SKM-1 treated with dmso at 0.1 percent for 144 hours (cell line): ENCODE results near the gene RPL10A.

ENCODE experiments used
- DNase-seq: peaks from one replicate; lab custom pipeline; 2025; ENCODE audit not compliant: unreplicated experiment; lab: John Stamatoyannopoulos, UW

Gene RPL10A

DNA sequence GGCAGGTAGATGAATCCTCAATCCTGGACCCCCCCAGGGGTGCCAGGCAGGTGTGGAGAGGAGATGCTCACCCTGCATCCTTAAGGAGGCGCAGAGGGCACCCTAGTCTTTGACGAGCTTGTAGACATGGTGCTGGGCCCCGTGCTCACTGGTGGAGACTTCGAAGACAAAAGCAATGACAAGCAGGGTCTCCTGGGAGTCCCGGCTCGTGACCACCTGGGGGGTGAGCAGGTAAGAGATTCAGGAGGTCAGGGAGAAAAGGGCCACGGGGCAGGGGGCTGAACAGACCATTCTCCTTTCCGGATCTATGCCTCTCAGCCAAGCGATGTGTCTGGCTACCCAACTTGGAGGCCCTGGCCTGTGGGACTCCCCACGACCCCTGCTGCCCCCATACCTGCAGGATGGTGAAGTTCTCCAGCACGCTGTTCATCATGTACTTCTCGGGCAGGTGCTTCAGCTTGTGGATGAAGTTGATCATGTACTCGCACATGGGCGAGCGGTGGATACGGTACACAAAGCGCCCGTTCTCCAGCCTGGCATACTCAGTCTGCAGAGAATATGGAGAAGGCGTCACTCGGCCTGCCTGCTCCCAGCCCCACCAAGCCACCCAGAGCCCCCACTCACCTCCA is 6.9 kb downstream of the RPL10A start:
- DNase-seq = no peak

DNA sequence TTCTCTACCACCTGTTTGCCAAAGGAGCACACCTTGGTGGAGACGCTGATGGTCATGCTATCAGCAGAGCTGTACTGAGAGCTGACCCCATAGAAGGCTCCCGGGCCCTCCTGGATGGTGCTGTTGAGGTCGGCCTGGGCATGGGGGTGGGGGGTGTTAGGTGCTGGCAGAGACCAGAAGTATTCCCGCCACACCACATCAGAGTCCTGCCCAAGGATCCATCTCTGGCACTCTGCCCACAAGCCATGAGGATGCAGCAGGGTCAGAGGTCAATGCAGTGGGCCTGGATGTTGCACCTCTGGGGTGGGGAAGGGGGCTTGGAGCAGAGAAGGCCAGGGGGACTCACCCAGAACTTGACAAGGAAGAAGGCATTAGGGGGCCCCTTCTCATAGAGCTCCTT is 7.4 kb downstream of the RPL10A start:
- no peak for DNase-seq

DNA sequence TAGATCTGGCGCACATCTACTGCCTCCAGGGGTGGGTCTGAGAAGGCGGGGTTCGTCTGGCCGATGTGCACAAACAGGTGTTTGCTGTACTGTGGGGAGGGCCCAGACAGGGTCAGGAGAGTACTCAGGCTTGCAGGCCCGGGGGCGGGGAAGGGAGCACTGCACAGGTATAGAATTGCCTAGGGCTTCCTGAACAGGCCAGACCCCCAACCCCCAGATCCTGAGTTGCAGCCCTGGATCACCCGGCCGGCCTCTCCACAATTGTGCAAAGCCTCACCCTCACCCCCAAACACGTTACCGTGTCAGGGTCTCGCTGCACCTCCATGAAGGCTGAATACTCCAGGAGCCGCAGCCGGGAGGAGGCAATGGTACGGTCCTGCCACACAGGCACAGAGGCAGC is 7.8 kb downstream of the RPL10A start:
- DNase-seq = no peak

DNA sequence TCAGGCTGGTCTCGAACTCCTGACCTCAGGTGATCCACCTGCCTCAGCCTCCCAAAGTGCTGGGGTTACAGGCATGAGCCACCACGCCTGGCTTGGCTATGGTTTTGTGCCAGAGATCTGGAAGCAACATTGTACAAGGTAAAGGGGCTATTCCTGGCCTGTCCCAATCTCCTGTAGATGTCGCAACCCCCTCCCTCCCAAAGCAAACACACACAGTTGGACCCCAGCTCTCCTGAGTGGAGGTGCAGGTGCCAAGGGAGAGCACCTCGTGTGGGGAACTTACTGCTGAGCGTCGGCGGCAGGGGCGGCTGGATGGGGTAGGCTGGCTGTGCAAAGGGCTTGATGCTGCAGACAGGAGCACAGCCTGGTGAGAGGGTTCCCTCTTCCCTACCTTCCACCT is 8.8 kb downstream of the RPL10A start:
- no peak for DNase-seq

DNA sequence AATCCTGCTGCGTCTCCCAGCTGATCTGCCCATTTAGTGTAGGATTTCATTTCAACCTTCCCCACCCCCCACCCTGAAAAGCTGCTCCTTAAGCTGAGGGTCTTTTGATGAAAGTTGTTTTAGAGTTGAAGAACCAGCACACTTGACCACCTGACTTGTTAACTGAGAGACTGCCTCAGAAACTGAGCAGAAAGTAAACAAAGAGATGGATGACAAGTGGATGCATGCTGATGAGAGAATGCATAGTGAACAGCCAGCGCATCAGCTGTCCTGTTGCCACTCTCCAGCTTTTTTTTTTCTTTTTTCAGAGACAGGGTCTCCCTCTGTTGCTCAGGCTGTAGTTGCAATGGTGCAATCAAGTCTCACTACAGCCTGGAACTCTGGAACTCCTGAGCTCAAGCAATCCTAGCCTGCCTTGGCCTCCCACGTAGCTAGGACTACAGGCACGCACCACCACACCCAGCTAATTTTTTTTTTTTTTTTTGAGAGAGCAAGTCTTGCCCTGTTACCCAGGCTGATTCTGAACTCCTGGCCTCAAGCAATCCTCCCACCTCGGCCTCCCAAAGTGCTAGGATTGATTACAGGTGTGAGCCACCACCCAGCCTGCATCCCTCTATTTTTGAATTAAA is 9.5 kb downstream of the RPL10A start:
- no peak for DNase-seq

DNA sequence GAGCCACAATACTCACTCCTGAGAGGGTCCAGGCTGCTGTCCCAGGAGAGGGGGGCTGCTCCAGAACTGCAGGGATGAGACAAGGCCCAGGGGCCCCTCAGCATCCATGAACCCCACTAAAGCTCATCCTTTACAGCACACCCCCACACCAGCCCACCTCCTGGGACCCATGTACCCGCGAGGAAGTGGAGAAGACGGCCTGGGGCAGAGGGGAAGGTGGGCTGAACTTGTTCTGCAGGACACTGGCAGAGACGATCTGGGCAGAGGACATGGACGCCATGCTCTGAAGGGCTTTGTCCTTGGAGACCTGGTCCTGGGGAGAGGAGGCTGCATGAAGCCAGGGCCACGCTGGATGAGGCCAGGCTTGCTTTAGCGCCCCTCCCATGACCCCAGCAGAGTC is 10.1 kb downstream of the RPL10A start:
- DNase-seq = no peak

DNA sequence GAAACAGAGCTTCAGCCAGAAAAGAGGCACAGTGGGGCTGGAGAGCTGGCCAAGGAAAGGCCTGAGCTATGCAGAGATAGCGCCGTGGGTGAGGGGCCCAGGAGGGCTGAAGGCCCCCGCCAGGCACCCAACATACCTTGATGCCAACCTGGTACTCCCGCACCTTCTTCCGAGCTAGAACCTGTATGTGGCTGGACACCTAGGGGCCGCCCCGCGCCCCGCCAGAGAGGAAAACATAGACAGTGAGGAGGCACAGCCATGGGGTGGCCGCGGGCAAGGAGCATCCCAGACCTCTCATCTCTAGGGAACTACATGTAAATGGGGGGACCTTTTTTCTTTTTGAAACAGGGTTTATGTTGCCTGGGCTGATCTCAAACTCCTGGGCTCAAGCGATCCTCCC is 12.0 kb downstream of the RPL10A start:
- no peak for DNase-seq

DNA sequence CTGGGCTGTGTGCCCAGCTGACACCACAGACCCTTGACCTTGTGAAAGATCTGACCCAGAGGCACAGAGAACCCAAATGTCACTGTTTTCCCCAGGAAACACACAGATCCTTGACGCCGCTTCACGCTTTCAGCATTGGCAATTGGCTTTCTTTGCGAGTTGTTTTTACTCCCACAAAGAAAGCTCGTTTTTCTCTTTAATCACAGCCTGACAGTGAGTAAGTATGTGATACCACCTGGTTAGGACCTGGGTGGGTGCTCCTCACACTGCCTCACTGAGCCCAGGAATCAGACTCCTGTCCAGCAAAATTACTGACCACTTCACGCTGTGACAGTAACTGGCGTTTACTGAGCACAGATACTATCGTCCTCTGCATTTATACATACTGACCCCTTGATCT is 13.0 kb downstream of the RPL10A start:
- DNase-seq = no peak

DNA sequence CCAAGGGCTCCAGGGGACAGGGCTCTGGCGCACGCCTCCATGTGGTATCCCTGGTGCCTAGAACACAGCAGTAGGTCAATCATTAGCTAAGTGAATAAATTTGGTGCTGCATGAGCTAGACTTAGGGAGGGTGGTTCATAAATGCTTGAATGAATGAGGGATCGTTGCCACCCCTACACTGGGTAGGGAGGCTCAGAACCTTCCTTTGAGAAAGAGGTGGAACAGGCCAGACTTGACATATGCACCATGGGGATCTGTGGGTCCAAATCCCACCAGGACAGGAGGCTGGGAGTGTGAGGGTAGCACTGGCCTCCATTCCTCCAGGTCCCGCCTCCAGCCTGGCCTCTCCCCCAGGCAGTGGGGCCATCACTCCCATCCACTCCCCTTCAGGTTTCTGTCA is 14.9 kb downstream of the RPL10A start:
- no peak for DNase-seq

DNA sequence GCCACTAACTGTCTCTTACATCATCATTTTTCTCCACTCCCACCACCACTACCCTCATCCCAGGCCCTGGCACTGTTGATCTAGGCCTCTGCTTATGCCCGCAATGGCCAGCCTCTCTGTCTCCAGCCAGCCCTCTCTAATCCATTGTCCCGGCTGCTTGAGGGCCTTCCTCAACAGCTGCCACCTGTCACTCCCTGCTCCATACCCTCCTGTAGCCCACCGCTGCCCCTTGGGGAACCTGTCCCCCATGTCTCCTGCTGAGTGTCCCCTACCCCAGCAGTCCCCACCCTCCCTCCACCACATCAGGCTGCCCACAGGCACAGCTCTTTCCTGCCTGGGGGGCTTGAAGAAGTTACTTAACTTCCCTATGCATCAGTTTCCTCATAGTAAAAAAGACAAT is 15.3 kb downstream of the RPL10A start:
- no peak for DNase-seq

DNA sequence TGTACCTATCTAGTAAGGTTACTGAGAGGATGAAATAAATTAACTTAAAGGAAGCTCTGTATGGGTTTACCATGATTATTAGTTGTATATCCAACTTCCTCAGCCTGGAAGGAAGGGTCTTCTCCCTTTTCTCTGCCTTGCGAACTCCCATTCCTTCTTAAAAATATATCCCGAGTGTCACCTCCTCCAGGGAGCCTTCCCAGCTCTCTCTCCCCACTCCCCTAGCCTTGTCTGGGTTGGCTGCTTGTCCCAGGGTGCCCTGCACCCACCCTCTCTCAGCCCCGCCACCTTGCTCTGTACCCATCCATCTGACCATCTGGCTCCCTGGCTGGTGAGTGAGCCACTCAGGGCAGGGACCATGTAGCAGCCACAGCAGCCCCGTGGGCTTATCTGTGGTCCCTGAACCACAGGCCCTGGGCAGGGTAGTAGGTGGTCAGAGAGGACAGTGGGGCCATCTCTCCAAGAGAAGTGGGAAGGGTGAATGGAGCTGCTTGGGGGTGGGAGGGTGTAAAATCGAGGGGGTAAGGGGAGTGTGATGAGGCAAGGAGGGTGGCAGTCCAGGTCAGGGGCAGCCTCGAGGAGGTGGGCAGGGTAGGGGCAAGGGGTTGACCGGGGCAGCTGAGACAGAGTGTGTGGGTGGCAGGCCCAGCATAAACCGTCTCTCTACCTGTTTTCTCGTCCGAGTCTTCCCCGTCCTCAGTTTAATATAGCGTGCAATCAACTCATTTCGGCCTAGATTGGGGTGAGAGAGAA is 15.9 kb downstream of the RPL10A start:
- no peak for DNase-seq

DNA sequence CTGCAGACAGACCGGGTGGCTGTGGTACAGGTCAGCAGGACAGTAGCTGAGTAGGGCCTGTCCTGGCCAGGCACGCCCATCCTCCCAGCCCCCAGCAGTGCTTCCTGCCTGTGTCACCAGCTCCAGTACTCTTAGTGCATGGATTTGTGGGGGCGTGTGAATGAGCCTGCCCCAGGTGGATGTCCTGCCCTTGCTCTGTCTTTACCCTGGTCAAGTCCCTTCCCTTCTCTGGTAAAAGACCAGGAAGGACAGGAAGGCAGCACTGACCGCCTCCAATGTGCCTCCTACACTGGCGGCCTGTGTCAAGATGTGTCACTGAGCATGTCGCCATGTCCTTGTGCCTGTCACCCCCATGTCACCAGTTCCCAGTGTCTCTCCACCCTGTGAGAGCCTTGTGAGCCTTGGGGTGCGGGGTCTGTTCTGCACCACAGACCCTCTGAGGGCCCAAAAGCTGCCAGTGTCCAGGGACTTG is 16.8 kb downstream of the RPL10A start:
- DNase-seq = no peak

DNA sequence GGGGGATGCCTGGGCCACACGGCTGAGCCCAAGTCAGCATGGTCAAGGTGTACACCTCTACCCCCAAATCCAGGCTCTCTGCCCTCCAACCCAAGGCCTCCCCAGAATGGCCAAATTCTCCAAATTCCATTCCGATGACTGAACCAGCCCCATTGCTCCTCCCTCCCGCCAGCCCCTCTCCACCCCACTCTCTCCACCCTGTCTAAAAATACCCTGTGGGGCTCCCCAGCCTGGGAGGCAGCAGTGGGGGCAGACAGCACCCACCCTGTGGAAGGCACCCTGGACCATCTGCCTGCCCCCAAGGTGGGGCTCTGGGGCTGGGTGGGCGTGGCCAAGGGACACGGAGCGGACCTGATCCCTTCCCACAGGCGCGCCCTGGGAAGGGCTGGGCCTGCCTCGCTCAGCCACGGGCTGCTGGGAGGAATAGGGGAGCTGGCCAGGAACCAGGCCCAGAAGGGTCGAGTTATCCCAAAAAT is 17.2 kb downstream of the RPL10A start:
- no peak for DNase-seq

DNA sequence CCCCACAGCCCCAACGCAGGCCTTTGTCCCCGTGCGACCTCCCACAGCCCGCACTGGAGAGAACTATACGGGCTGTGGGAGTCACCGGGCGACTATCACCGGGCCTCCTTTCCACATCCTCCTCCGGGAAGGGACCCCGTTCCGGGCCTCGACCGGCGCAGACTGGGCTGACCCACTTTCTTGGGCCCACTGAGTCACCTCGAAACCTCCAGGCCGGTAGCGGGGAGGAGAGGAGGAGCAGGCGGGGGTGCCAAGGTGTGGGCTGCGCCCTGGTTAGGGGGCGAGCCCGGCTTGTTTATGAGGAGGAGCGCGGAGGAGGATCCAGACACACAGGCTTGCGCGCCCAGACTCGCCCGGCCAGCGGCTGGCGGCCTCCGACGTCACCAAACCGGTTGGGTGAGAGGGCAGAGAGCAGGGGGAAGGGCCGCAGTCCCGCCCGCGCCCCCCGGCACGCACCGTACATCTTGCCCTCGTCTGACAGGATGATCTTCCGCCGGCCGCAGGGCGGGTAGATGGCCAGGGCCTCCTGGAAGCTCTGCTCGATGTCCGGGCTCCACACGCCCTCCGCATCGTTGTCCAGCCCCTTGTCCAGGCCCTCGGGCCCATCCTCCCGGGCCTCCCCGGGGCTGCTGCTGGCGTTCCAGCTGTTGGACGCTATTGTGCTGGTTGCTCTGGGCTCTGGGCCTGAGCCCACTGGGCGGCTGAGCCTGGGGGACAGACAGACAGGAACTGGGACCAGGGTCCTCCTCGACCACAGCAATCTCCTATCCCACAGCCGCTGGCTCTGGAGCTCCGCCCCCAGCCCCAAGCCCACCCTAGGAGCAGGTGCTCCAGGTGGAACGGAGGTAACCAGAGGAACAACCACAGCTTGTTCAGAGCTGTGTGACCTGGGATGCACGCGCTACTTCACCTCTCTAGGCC is 18.1 kb downstream of the RPL10A start:
- DNase-seq = no peak

DNA sequence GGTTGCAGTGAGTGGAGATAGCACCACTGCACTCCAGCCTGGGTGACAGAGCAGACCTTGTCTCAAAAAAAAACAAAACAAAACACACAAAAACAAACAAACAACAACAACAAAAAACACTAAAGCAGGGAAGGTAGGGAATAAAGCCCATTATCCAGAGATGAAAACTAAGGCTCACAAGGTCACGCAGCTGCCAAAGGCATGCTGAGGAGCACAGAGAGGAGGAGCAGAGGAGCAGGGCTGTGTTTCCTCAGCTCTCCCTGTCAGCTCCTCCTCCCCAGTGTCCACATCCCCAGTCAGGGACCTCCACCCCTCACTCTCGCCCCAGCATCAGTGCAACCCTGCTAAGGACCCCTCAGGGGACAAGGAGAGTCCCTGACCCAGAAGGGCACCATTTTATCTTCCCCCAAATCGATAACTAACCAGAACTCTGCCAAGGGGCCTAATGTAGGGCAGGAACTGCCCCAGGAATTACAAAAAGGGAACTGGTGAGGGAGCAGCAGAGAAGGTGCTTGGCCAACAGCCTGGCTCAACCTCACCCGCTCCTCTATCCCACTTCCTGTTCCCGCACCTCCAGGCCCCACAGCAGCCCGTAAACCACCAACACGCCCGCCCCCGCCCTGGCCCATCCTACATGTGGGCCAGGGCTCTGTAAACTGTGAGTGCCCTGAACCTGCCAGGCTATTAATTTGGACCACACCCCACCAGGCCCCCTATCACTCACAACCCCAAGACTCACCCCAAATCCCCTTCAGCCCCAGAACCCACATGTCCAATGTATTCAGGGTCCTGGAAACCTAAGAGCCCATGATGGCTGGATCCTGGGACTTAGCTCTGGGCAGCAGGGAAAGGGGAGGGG is 19.7 kb downstream of the RPL10A start:
- peak; percentile 80 for DNase-seq

DNA sequence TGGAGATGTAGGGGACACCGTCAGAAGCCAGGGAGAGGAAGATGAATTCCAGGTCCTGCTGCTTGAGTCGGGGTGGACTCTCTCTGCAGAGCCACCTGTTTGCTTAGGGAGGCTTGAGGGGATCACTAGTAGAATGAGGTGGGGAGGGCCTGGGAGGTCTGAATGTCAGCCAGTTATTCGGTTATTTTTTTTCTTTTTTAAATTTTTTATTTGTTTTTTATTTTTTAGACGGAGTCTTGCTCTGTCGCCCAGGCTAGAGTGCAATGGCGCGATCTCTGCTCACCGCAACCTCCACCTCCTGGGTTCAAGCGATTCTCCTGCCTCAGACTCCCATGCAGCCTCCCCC is 20.3 kb downstream of the RPL10A start:
- no peak for DNase-seq

DNA sequence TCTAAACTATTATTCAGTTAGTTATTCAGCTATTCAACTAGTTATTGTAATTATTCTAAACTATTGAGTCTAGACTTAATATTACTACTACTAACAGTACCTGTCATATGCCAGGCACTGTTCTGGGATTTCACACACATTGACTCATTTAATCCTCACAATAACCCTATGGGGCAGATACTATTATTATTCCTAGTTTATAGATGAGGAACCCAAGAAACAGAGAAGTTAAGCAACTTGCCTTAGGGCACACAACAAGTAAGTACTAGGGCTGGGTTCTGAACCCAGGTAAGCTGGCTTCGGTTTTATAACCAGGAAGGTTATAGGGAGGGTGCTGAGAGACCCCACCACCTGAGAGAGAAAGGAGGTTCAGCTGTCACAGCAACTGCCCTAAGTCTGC is 20.9 kb downstream of the RPL10A start:
- DNase-seq = peak; percentile 93

DNA sequence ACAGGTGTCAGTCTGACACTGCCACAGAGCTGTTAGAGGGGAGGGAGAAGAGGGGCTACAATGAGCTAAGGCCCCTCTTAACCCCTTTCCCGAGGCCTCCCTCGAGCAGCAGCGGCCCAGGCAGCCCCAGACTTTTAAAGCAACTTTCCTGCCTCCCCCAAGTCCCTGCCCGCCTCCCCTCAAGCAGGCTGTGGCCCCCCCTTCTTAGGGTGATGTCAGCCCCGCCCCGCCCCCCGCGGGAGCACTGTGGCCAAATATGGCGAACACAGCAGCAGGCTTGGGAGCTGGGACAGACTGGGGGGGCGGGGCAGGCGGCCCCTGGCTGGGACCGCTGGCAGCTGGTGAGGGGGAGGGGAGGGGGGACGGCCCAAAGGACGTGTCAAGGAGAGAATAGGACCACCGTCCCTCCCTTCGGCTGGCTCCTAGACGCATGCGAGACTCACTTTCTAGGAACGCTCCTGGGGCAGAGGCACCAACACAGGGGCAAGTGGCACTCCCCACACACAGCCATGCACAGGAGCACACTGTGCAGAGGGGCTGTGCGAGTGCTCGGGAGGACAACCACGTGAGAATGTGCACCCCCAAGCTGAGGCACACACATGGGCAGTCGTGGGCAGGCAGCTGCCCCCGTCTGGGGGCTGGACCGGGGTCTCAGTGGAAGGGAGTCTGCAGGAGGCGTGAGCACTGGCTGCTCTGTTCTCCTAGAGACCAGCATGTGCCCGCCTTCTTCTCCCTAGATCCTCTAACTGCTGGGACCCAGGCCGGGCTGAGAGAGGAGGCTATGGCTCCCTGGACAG is 22.0 kb downstream of the RPL10A start:
- DNase-seq = no peak

DNA sequence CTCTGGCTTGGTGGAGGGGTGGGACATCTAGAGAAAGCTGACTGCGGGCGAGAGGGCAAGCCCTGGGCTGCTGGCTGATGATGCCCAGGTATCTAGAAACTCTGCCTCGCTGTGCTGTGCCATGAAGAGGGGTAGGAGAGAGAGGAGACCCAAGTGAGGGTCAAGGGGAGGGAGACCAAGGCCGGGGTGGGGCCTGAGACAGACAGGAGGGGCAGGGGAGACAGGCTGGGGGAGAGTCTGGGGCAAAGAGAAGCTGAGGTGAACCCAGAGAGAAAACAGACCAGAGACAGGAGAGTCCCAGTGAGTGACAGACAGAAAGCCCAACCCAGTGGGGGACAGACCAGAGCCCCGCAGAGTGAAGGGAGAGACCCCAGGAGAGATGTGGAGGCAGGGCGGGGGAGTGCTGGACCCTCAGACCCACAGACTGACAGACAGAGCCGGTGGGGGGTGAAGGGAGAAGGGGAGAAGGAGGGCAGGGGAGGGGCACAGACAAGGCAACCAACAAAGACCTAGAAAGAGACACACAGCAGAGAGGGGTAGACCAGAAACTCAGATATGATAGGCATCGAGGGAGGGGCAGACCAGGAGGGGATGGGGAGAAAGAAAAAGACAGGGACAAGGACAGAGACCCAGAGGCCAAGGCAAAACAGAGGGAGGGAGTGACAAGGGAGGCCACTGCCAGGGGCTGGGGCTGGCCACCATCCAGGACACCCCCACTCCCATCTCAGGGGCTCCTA is 22.8 kb downstream of the RPL10A start:
- no peak for DNase-seq
